GM08714 (cell line): ENCODE data around the gene DPM2.

ENCODE experiments used
- H3K4me3 ChIP-seq: fragments of 200-500 bp; sonication (Bioruptor generic); 2 replicates; pipeline ENCODE4 v1.5.1; 2014; ENCODE audit warnings: mild to moderate bottlenecking, low read length, inconsistent platforms
- ZNF274 ChIP-seq: IDR thresholded peaks from 2 replicates; pipeline ENCODE4 v1.6.1; 2012; ENCODE audit warnings: mild to moderate bottlenecking, low read depth, low read length

The DPM2 gene

DNA sequence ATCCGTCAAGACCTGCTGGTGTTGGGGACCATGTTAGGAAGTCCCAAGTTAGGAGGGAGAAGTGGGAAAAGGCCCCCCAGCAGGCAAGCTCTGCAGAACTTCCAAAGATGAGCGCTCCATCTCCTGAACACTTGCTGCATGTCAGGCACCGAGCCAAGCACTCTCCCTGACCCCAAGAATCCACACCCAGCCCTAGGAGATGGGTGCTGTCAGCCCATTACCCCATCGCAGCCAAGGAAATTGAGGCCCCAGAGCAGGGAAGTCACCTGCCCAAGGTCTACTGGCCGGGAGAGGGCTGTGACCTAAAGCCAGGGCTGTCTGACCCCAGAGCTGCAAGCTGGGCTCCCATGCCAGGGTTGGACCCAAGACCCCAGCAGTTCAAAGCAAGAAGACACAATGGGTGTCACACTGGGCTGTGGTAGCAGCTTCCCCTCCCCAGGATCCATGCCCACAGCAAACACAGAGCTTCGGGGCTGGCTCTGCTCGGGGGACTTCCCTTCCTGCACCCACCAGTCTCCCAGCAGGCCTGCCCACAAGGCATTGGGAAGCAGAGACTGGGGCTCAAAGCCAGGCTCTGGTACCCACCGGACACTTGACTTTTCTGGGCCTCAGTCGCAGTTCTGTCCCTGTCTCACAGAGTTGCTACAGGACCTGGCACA, 29.6 kb upstream of the DPM2 start:
- TF ChIP-seq ZNF274 = no peak
- H3K4me3 ChIP-seq = no peak overlapping the region

DNA sequence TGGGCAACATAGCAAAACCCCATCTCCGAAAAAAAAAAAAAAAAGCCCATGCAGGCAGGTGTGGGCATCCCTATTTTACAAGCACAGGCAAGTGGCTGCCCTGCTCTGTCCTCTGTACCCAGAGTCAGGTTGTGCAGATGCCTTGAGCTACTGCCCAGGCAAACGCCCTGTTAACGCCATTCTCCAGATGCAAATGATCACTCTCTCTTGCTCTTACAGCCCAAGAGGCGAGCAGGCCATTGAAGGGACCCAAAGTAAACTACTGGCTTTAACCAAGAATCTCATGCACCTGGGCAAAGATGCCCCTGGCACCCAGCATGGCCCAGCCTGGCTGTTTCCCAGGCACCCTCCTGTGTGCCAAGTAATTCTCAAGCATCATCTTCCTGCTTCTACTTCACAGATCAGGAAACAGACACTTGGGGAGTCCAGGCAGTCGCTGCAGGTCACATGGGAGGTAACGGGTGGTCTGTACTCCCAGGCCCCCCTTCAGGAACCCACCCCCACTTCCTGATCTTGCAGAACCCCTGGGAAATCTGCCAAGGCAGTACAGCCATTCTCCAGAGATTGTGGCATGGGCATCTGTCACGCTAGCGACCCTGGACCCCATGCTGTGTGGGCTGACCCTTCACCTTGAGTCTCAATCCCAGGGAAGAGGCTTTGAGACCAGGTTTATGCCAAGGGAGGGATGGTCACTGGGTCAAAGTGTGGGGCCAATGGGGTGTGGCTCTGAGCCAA, 28.9 kb upstream of the DPM2 start:
- TF ChIP-seq ZNF274 = no peak
- no peak overlapping the region for H3K4me3 ChIP-seq

DNA sequence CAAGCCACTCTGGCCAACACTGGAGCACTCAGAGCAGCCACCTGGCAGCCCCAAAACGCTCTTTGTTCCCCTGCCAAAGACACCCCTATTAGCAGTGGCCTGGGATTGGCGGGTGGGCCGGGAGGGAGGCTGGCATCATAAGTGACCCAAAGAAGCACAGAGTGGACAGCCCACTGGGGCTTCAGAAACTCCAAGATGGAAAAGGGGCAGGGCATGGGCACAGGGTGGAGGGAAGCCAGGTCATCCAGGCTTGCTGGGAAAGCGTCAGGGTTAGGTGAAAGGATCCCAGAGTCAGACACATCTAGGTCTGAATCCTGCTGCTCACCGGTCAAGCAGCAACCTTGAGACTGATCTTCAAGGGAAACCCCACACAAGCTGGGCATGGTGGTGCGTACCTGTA, 28.3 kb upstream of the DPM2 start:
- no peak for TF ChIP-seq ZNF274
- no peak overlapping the region for H3K4me3 ChIP-seq

DNA sequence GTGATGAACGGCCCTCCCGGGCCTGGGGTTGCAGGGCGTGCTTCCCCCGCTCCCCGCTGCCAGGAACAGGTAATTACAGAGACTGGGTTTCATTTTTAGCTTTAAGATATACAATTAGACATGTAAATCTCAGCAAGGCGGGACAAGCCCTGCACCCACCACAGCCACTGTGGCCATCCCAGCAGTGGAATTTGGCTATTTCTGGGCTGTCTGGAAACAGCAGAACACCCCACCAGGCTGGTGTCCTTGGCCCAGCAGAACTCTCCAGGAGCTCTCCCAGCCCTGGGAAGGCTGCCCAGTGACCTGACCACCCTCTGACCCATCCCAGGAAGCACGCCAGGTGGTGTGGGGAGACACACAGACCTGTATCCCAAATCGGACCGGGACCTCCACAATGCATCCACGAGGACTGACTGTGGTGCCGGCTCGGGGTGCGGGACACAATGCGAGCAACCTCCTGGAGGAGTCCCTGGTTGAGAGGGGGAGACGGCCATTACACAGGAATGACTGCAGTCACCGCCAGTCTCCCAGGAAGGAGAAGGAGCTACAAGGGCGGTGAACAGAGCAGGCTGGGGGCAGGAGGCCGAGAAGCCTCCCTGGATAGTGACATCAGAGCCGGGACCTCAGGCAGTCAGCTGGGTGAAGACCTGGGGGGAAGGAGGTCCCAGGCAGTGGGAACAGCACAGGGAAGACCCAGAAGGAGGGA, 25.9 kb upstream of the DPM2 start:
- no peak overlapping the region for H3K4me3 ChIP-seq
- TF ChIP-seq ZNF274 = no peak

DNA sequence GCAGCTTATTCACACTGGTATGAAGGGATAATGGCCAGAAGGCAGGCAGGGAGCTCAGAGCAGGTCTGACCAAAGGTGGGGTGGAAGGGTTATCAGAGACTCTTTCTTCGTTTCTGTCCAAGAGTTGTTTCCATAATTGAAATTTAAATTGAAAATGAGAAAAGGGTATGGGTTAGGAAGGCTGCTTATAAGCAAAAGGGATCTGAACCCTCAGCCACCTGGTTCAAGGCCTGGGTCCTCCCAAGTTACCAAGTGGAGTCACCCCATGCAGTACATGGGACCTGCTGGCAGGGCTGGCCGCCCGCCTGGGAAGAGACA, 25.3 kb upstream of the DPM2 start:
- H3K4me3 ChIP-seq = no peak overlapping the region
- TF ChIP-seq ZNF274 = no peak

DNA sequence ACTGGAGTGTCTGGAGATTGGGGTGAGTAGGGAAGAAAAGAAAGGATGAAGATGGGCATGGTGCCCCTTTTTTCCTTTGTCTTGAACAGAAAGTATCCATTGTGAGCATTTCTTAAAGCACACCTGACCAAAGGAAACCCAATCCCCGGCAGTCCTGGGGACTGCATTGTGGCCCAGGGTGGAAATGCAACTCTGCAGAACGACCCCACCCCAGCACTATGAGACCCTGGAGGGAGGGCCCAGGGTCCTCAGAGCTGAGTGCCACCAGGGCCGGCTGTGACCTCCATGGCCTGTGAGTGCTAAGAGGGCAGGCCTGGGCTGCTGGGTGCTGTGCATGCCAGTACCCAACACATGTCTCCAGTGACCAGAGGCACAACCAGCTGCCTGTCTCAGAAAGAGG, 24.6 kb upstream of the DPM2 start:
- H3K4me3 ChIP-seq = no peak overlapping the region
- TF ChIP-seq ZNF274 = no peak

DNA sequence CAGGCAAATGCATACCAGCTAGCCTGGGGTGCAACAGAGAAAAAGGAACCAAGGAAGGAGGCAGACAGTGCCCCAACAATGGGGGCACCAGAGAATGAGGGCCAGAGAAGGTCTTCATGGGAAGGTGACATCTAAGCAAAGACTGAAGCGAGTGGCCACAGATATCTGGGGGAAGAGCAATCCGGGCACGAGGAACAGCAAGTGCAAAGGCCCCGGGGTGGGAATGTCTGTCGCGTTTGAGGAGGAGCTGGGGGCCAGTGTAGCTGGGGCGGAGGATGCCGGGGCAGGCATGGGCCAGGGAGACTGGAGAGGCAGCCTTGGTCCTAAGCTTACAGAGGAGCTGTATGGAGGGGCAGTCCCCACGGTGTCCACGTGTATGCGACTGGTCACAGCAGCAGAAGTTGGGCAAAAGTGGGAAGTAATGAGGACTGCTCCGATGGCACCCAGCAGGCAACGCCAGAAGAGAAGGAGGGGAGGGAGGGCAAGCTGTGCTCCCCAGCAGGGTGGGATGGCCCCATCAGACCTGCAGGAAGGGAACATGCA, 24.0 kb upstream of the DPM2 start:
- no peak for TF ChIP-seq ZNF274
- no peak overlapping the region for H3K4me3 ChIP-seq

DNA sequence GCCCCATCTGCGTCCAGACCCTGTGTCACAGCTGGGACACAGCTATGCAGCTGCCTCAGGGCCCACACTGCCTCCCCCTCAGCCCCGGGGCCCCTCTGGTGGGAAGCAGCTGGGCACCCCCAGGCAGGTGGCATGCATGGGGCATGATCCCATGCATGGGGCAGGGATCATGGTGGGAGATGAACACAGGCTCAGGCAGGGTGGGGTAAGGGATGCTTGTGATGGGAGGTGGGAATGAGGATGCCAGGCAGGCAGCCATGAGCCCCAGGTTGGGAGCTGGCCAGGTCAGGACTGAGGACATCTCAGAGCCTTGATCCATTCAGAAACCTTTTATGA, 23.5 kb upstream of the DPM2 start:
- no peak for TF ChIP-seq ZNF274
- H3K4me3 ChIP-seq = no peak overlapping the region

DNA sequence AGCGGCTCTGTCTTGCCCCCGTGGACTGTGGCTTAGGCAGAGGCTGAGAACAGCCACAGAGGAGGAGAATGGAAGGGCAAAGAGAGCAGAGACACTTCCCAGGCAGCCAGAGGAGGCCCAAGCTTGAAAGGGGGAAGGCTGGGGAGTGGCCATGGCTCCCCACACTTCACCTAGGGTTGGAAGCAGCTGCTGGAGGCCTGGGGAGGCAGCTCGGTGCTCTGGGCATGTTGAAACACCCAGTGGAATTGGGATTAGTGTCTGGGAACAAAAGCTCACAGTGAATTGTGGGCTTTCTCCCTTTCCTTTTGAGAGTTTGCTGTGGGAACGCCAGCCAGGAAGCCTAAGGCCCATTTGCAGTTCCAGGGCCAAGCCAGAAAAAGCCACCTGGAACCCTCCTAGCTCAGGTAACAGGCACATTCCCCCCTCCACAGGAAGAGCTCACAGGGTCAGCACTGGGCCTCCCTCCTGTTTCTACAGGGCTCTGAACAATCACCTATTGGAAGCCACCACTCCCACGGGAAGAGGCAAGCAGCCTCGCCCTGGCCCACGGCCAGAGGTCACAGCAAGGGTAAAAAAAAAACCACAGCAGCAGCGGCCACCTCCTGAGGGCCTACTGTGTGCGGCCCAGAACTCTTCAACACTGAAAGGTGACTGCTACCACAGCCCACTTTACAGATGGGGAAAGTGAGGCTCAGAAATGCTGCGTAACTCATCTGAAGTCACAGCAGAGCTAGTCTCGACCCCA, 22.9 kb upstream of the DPM2 start:
- no peak overlapping the region for H3K4me3 ChIP-seq
- TF ChIP-seq ZNF274 = no peak

DNA sequence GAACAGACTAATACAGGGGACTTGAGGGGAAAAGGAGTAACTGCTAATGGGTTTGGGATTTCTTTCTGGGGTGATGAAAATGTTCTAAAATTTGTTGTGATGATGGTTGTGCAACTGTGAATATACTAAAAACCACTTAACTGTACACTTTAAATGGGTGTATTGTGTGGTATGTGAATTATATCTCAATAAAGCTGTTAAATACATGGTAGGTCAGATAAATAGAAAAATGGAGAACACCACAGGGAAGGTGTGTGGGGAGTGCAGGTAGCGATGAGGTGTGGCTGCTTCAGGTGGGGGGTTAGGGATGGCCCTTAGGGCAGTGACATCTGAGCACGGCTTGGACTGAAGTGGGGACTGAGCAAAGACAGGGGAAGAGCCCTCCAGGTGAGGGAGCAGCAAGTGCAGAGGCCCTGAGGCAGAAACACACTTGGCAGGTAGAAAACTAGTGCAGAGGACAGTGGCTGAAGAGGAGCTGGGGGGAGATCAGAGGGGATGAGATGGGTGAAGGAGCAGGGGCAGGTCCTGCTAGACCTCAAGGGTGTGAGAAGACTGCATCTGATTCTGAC, 22.3 kb upstream of the DPM2 start:
- no peak for TF ChIP-seq ZNF274
- no peak overlapping the region for H3K4me3 ChIP-seq

DNA sequence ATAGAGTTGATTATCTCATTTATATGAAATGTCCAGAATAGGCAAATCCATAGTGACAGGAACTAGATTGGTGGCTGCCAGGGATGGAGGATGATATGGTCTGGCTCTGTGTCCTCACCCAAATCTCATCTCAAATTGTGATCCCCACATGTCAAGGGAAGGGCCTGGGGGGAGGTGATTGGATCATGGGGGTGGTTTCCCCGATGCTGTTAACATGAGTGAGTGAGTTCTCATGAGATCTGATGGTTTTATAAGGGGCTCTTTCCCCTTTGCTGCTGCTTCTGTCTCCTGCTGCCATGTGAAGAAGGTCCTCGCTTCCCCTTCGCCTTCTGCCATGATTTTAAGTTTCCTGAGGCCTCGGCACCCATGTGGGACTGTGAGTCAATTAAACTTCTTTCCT, 21.7 kb upstream of the DPM2 start:
- no peak for TF ChIP-seq ZNF274
- no peak overlapping the region for H3K4me3 ChIP-seq

DNA sequence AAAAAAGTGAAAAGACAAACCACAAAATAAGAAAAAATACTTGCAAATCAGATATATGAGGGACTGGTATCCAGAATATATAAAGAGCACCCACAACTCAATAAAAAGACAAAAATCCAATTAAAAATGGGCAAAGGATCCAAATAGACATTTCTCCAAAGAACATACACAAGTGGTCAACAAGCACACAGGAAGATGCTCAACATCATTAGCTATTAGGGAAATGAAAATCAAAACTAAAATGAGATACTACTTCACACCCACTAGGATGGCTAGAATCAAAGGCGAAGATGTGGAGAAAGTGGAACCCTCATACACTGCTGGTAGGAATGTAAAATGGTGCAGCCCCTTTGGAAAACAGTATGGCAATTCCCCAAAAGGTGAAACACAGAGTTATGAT, 21.1 kb upstream of the DPM2 start:
- TF ChIP-seq ZNF274 = no peak
- no peak overlapping the region for H3K4me3 ChIP-seq

DNA sequence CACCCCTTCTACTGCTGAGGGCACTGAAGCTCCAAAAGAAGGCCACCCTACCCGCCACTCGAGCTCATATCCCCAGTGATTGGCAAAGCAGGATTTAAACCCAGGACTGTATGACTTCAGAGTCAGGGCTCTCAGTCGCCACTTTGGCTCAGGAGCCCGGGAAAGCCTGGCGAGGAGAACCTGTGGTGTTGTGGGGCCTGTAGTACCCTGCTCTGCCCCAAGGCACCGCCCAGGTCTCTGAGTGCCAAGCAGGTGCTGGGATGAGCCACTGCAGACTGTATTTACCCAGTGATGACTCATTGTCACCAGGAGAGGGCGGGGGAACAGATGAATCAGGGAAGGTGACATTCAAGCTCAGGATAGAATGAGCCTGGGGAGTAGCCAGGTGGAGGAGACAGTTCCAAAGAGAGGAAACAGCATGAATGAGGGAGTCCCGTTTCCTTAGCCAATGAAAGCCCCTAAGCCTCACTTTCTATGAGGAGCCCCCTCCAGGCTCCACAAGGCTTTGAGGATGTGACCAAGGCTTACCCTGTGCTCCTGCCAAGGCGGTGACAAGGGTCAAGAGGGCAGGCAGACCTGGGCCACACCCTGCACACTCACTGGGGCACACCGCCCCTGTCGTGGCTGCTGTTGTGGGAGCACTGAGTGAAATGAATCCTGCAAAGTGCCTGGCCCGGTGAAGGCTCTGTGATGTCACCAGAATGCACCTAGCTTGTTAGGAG, 17.8 kb upstream of the DPM2 start:
- TF ChIP-seq ZNF274 = no peak
- H3K4me3 ChIP-seq = no peak overlapping the region

DNA sequence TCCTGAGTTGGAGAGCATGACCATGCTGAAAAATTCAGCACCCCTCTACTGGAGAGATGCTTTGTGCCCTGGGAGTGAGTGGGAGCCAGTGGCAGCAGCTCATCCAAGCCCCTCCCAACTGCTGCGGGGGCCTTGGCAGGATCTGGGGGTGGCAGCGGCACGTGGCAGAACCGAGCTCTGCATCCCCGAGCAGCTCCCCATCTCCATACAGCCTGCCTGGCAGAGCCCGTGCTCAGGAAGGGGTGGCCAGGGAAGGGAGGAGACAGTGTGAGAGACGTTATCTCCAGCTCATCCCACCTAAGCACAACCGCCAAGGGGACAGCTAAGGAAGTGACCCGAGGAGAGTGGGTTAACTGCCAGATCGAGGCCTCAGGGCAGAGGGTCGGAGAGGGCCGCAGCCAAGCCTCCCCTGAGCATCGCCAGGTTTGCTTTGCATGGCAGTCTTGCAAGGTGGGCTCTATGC, 17.2 kb upstream of the DPM2 start:
- TF ChIP-seq ZNF274 = no peak
- no peak overlapping the region for H3K4me3 ChIP-seq
